Sigmoid colon (tissue), 7 donors: Measurements from ENCODE around the gene TRIP12. TPM values are rescaled to one million over a fixed set of nuclear protein-coding genes. Genes with fewer than 3 reads are reported as not detected.
"Not testable (repeated sequence)": the region's sequence is repeated elsewhere in the genome, so short reads cannot be mapped to it uniquely, and the experiment has no call there.

Source experiments
- DNase-seq: peaks from one replicate; pipeline ENCODE4 v3.0.0-alpha.2; 2019
- H3K27ac ChIP-seq, 4 donors: fragments of 200-600 bp; sonication (generic); one replicate each; pipeline ENCODE4 v1.5.1; 2016 to 2019; ENCODE audit warnings: mild to moderate bottlenecking in 1 of 4
- H3K27me3 ChIP-seq, 3 donors: fragments of 200-600 bp; sonication (generic); one replicate each; pipeline ENCODE4 v1.5.1; 2019; ENCODE audit warnings: mild to moderate bottlenecking in 1 of 3
- H3K36me3 ChIP-seq, 4 donors: fragments of 200-600 bp; sonication (generic); one replicate each; pipeline ENCODE4 v1.5.1; 2016 to 2019
- H3K4me1 ChIP-seq, 4 donors: fragments of 200-600 bp; sonication (generic); one replicate each; pipeline ENCODE4 v1.5.1; 2017 to 2019
- H3K4me3 ChIP-seq, 4 donors: fragments of 200-600 bp; sonication (generic); one replicate each; pipeline ENCODE4 v1.5.1; 2017 to 2019; ENCODE audit warnings: mild to moderate bottlenecking in 2 of 4, moderate library complexity in 1 of 4
- H3K9me3 ChIP-seq, 4 donors: fragments of 200-600 bp in 3 of 4; sonication (generic) in 3 of 4; one replicate each; pipeline versions ENCODE4 v1.5.1 to v1.6.1; 2013 to 2019
- EP300 ChIP-seq, 4 donors: sonication (generic); formaldehyde crosslinking; IDR thresholded peaks; one replicate each; pipeline ENCODE4 v1.6.1; 2017; ENCODE audit warnings: antibody characterized with exemption in 4 of 4
- POLR2A ChIP-seq, 2 donors: fragments of 450-650 bp; IDR thresholded peaks; one replicate each; pipeline ENCODE4 v1.6.1; 2016; ENCODE audit warnings: antibody characterized with exemption in 2 of 2, mild to moderate bottlenecking in 2 of 2, moderate library complexity in 2 of 2
- POLR2AphosphoS5 ChIP-seq, 4 donors: sonication (generic); formaldehyde crosslinking; IDR thresholded peaks; one replicate each; pipeline ENCODE4 v1.6.1; 2017; ENCODE audit warnings: antibody characterized with exemption in 4 of 4
- WGBS, 2 donors: extraction: QIAGEN DNeasy Blood & Tissue Kit; methylation state at CpG; one replicate each; pipeline ENCODE4 v1.1.7; 2013; 5-methylcytosine and 5-hydroxymethylcytosine counted together
- intact Hi-C: fragments of 100-400 bp; cut with DNase I; formaldehyde crosslinking; loops from one replicate; pipeline ENCODE4 v1.15.1; 2023
- polyA plus RNA-seq, 3 donors: library from polyadenylated mRNA; stranded (reverse); fragments of 200-250 nt; gene quantifications; one replicate each; pipeline ENCODE4 v1.2.3, GENCODE V29; 2013
- total RNA-seq, 4 donors: library from RNA; depleted of rRNA; stranded (reverse); fragments of >200 nt; gene quantifications; one replicate each; pipeline ENCODE4 v1.1.0, GENCODE V29; 2016
- TF ChIP-seq, protein P1 (sequence below), 4 experiments: fragments of 450-650 bp in 3 of 4; fragments of 200-600 bp in 1 of 4; IDR thresholded peaks; one replicate each; pipeline ENCODE4 v1.5.1; 2016 to 2019; ENCODE audit warnings: antibody characterized with exemption in 4 of 4, mild to moderate bottlenecking in 3 of 4, moderate library complexity in 2 of 4
- donor health status: healthy with polysubstance abuse.
- donor health status: Bipolar disorder and iron deficiency.
- donor health status: healthy.

The TRIP12 gene
- total and polyA plus RNA-seq, 7 donors: 20.4 to 168 (median 144) TPM

- no peaks in the 10 kb centered on the region for H3K4me1 ChIP-seq
- DNase-seq: no peak
- no peaks in the 10 kb centered on the region for H3K9me3 ChIP-seq
- TF ChIP-seq POLR2AphosphoS5 (IDR thresholded peaks at IDR 0.05): no peak
- TF ChIP-seq EP300 (IDR thresholded peaks at IDR 0.05): no peak
- TF ChIP-seq, protein P1, sequence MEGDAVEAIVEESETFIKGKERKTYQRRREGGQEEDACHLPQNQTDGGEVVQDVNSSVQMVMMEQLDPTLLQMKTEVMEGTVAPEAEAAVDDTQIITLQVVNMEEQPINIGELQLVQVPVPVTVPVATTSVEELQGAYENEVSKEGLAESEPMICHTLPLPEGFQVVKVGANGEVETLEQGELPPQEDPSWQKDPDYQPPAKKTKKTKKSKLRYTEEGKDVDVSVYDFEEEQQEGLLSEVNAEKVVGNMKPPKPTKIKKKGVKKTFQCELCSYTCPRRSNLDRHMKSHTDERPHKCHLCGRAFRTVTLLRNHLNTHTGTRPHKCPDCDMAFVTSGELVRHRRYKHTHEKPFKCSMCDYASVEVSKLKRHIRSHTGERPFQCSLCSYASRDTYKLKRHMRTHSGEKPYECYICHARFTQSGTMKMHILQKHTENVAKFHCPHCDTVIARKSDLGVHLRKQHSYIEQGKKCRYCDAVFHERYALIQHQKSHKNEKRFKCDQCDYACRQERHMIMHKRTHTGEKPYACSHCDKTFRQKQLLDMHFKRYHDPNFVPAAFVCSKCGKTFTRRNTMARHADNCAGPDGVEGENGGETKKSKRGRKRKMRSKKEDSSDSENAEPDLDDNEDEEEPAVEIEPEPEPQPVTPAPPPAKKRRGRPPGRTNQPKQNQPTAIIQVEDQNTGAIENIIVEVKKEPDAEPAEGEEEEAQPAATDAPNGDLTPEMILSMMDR (IDR thresholded peaks at IDR 0.05): no peak
- TF ChIP-seq POLR2A (IDR thresholded peaks at IDR 0.05): no peak
- no peak overlapping the region for H3K4me3 ChIP-seq
- H3K36me3 ChIP-seq: no peaks in the 10 kb centered on the region
- H3K27me3 ChIP-seq: no peaks in the 10 kb centered on the region
- intact Hi-C loops: no loop called here
- no peak overlapping the region for H3K27ac ChIP-seq
- WGBS, 2 donors: 50 to 63% methylated on average over 11 of the region's 11 CpGs
These were observed 168.7 kb downstream of the TRIP12 start for GRCh38 chr2:229752970-229753729.

- no peaks in the 10 kb centered on the region for H3K4me1 ChIP-seq
- no peak overlapping the region for H3K27ac ChIP-seq
- DNase-seq: no peak
- intact Hi-C loops: no loop called here
- no peak overlapping the region for H3K4me3 ChIP-seq
- WGBS, 2 donors: 85 to 87% methylated on average over 6 of the region's 6 CpGs
- TF ChIP-seq POLR2A (IDR thresholded peaks at IDR 0.05) (no peak), POLR2AphosphoS5 (IDR thresholded peaks at IDR 0.05) (no peak), EP300 (IDR thresholded peaks at IDR 0.05) (no peak)
- TF ChIP-seq, protein P1 (IDR thresholded peaks at IDR 0.05): no peak
- no peaks in the 10 kb centered on the region for H3K36me3 ChIP-seq
- H3K27me3 ChIP-seq: no peaks in the 10 kb centered on the region
- H3K9me3 ChIP-seq: no peaks in the 10 kb centered on the region
These were observed 172.0 kb downstream of the TRIP12 start for GRCh38 chr2:229749779-229750178.

DNA sequence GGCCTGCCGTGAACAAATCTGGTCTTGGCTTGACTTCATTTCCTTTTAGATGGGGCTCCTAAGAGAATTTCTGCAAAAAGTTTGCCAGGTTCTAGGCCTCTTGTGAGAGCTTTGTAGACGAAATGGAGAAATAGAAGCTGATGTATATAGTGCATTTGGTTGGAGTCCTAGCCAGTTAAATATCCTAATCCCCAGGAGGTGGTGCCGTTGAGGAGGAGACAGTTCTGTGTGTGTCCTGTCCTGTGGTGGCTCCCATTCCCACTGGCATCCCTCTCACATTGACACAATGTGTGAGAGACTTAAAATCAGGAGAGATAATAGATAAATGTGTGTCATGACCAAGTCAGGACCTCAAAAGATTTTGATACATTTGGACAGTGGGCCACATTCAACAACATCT is 172.9 kb downstream of the TRIP12 start:
- H3K27ac ChIP-seq: no peak overlapping the region
- WGBS, 2 donors: 90 to 91% methylated on average over 3 of the region's 3 CpGs
- intact Hi-C loops: no loop called here
- no peaks in the 10 kb centered on the region for H3K9me3 ChIP-seq
- no peak overlapping the region for H3K4me3 ChIP-seq
- no peak for DNase-seq
- no peaks in the 10 kb centered on the region for H3K27me3 ChIP-seq
- TF ChIP-seq EP300 (IDR thresholded peaks at IDR 0.05) (no peak), POLR2A (IDR thresholded peaks at IDR 0.05) (no peak), POLR2AphosphoS5 (IDR thresholded peaks at IDR 0.05) (no peak)
- TF ChIP-seq, protein P1 (IDR thresholded peaks at IDR 0.05): no peak
- H3K4me1 ChIP-seq: no peaks in the 10 kb centered on the region
- H3K36me3 ChIP-seq: no peaks in the 10 kb centered on the region

- intact Hi-C loops, H3K36me3 ChIP-seq, H3K27me3 ChIP-seq, H3K4me1 ChIP-seq, H3K9me3 ChIP-seq, H3K4me3 ChIP-seq, DNase-seq, H3K27ac ChIP-seq: not testable (repeated sequence)
- WGBS, 2 donors: 97 to 98% methylated on average over 32 to 33 of the region's 35 CpGs
These were observed 179.1 kb downstream of the TRIP12 start for GRCh38 chr2:229742691-229743090.

DNA sequence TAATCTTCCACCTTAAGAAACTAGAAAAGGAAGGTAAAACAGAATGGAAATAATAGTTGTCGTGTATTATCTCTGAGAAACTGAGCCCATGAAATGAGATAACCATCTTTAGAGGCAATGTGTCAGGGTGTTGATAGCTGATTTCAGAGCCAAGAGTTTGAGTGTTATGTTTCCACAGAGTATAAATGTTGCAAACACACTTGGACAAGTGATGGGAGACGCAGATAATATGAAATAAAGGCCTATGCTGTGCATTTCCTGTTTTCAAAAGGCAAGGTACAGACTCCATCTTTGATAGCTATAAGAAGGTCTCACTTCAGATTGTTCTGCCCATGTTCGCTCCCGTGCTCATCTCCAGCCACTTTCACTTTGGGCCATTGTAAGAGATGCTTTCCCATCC is 181.5 kb downstream of the TRIP12 start:
- intact Hi-C loops: no loop called here
- no peak overlapping the region for H3K27ac ChIP-seq
- no peak for DNase-seq
- H3K9me3 ChIP-seq: no peaks in the 10 kb centered on the region
- H3K27me3 ChIP-seq: no peaks in the 10 kb centered on the region
- WGBS, 2 donors: 89% methylated on average over 4 of the region's 4 CpGs
- H3K36me3 ChIP-seq: no peaks in the 10 kb centered on the region
- H3K4me3 ChIP-seq: no peak overlapping the region
- no peaks in the 10 kb centered on the region for H3K4me1 ChIP-seq
- TF ChIP-seq EP300 (IDR thresholded peaks at IDR 0.05): no peak
- no peak for TF ChIP-seq POLR2A (IDR thresholded peaks at IDR 0.05)
- TF ChIP-seq POLR2AphosphoS5 (IDR thresholded peaks at IDR 0.05): no peak
- TF ChIP-seq, protein P1 (IDR thresholded peaks at IDR 0.05): no peak
